Metanephros (tissue), 2 donors: Measurements from ENCODE around the gene NPHP4. TPM values are rescaled to one million over a fixed set of nuclear protein-coding genes. Genes with fewer than 3 reads are reported as not detected.

Experiments
- small RNA-seq: library from RNA; depleted of rRNA; stranded (forward); fragments of <200 nt; gene quantifications from one replicate; pipeline ENCODE3, GENCODE V24; 2014; ENCODE audit warnings: low replicate concordance
- total RNA-seq: library from RNA; depleted of rRNA; stranded (reverse); fragments of >200 nt; gene quantifications from one replicate; pipeline ENCODE4 v1.2.3, GENCODE V29; 2014

NPHP4 gene
- total RNA-seq = 13.8 TPM

DNA sequence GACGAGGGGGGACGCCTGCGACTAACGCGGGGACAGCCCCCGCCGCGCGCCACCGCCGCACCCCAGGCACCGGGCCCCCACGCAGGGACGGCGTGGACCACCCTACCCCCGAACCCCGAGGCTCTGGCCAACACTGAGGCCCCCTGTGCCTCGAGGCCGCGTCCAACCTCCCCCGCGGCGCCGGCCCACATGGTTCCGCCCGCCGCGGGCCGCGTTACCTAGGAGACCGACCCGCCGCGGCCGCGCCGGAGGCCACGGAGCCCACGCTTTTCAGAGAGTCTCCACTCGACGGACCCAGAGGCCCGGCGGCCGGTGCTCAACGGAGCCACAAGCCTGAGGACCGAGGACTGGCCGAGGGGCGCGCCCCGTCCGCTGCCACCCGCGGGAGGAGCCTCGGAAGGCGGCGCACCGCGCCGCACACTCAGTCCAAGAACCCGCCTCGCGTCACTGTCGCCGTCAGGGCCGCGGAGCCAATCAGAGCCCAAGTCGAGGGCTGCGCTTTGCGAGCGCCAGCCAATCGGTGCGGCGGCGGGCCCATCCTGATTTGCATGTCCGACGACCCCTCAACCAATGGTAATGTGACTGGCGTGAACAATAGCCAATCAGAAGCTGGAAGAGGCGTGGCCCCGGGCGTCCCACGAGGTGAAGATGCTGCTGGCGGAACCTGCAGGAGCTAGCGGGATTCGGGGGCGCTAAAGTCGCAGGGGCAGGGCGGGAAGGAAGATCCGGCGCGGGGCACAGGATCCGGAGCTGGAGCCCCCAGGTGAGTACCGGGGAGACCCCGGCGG is at the start of gene NPHP4:
Gene NPHP4, minus strand, starts transcription at position 400 of the 788 bp plus-strand sequence. CDS start 6,136 bp downstream, outside the sequence.

Small RNAs within 50 kb of the gene (small RNA-seq; reads per million reads assigned to genes)
- gene MIR4689 = not detected

Other genes starting within 250 kb of the NPHP4 start
- 8.5 TPM for gene KCNAB2, start 53.5 kb upstream of the NPHP4 start, total RNA-seq
- gene CHD5, start 187.9 kb upstream of the NPHP4 start, total RNA-seq = 0.41 TPM
- gene RPL22, start 207.2 kb upstream of the NPHP4 start, total RNA-seq = 205 TPM
- gene RNF207, start 213.7 kb upstream of the NPHP4 start, total RNA-seq = 47.1 TPM
- 60.0 TPM for gene ICMT, start 243.5 kb upstream of the NPHP4 start, total RNA-seq